Measurements from ENCODE around the gene COL20A1.

Gene COL20A1

DNA sequence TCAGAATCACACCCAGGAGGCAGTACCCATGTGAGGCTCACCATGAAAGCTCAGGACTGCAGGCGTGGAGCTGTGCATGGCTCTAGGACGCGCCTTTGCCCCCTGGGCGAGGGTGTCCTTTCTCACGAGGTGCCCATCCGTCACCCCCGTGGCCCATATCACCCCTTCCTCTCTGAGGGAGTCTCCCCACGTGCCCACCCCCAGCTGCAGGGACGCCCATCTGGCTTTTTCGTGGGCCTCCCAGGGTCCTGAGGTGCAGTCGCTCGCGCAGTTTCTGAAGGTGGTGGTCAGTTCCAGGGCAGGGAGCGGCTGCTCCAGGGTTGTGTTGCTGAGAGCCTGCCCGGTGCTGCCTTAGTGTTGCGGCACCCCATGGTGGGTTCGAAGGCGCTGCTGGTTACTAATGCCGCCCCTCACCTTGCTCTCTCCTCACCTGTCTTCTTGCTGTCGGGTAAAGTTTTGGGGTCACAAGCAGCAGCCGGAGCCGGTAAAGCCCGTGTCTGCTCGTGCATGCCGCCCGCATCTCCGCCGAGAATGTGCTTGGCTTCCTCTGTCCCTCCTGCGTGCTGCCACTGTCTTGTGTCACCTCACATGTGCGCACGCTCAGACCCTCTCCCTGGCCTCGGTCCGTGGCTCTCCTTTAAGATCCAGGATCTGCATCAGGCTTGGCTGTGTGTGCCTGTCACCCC, 9.4 kb upstream of the COL20A1 start:
- H3K9ac ChIP-seq (ENCODE audit: low read length), result no peak overlapping the region
- no peaks in the 10 kb centered on the region for H3K9me3 ChIP-seq (ENCODE audit: control insufficient read depth, low read length)
- no peak overlapping the region for H3K4me3 ChIP-seq (ENCODE audit: low read length)
- H3K4me1 ChIP-seq (ENCODE audit: control insufficient read depth, insufficient read depth, low read length), result no peaks in the 10 kb centered on the region
- H3K36me3 ChIP-seq (ENCODE audit: control insufficient read depth, insufficient read depth, low read length), result no peaks in the 10 kb centered on the region
- no peaks in the 10 kb centered on the region for H3K27me3 ChIP-seq (ENCODE audit: control insufficient read depth, insufficient read depth, low read length)

DNA sequence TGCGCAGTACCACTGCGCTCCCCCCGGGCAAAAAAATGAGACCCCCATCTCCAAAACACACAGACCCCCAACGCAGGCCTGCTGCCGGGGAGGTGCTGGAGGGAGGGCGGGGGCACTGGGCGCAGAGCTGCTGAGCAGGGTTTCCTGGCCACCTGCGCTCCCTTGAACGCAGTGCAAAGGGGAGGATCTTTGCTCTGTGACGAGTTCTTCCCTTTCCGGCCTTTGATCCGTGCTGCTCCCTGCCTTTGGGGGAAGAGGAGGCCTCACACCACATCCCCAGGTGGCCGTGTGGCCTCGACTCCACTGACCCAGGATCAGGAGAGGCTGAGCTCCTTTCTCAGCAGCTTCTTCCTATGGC, 8.9 kb upstream of the COL20A1 start:
- Histone ChIP-seq H3K9ac (ENCODE audit: low read length) (no peak overlapping the region), H3K36me3 (ENCODE audit: control insufficient read depth, insufficient read depth, low read length) (no peaks in the 10 kb centered on the region), H3K9me3 (ENCODE audit: control insufficient read depth, low read length) (no peaks in the 10 kb centered on the region), H3K4me1 (ENCODE audit: control insufficient read depth, insufficient read depth, low read length) (no peaks in the 10 kb centered on the region), H3K4me3 (ENCODE audit: low read length) (no peak overlapping the region), H3K27me3 (ENCODE audit: control insufficient read depth, insufficient read depth, low read length) (no peaks in the 10 kb centered on the region)

DNA sequence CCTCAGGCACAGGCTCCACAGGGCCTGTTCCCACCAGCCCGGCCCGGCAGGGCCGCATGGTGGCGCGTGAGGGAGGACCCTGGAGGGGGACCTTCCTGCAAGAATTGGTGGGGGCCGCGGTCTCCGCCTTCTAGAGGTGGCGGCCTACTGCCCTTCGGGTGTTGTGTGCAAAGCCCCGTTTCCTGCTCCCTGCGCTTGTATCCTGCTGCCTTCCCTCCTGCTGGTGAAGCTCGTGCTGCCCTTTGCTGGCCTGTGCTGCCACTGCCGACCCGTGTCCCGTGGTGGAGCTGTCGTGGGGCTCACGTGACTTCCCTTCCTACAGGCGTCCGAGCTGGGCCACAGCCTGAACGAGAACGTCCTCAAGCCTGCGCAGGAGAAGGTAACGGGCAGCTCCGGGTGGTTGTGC, 8.4 kb upstream of the COL20A1 start:
- Histone ChIP-seq H3K36me3 (ENCODE audit: control insufficient read depth, insufficient read depth, low read length) (no peaks in the 10 kb centered on the region), H3K4me3 (ENCODE audit: low read length) (no peak overlapping the region), H3K4me1 (ENCODE audit: control insufficient read depth, insufficient read depth, low read length) (no peaks in the 10 kb centered on the region), H3K9ac (ENCODE audit: low read length) (no peak overlapping the region), H3K27me3 (ENCODE audit: control insufficient read depth, insufficient read depth, low read length) (no peaks in the 10 kb centered on the region), H3K9me3 (ENCODE audit: control insufficient read depth, low read length) (no peaks in the 10 kb centered on the region)

DNA sequence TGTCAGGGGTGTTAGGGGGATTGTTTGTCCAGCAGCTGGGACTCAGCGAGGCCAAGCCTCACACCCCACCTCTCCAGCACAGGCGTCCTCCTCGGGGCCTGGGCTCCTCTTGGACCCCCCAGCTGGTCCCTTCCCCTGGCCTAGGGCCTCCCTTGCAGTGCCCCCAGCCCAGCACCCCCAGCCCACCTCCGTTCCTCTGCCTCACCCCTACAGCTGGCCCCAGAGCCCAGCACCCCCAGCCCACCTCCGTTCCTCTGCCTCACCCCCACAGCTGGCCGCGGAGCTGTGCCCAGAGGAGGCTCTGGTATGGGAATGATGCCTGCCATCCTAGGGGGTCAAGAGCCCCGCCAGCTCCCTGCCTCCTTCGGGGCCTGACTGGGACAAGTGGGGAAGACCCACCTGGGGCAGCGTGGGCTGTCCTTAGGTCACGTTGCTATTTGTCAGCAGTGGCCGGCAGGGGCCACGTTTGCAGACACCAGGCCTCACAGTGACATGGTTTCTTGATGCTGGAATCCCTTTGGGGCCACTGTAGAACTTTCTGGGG, 7.9 kb upstream of the COL20A1 start:
- Histone ChIP-seq H3K36me3 (ENCODE audit: control insufficient read depth, insufficient read depth, low read length) (no peaks in the 10 kb centered on the region), H3K9ac (ENCODE audit: low read length) (no peak overlapping the region), H3K4me3 (ENCODE audit: low read length) (no peak overlapping the region), H3K4me1 (ENCODE audit: control insufficient read depth, insufficient read depth, low read length) (no peaks in the 10 kb centered on the region), H3K9me3 (ENCODE audit: control insufficient read depth, low read length) (no peaks in the 10 kb centered on the region), H3K27me3 (ENCODE audit: control insufficient read depth, insufficient read depth, low read length) (no peaks in the 10 kb centered on the region)

DNA sequence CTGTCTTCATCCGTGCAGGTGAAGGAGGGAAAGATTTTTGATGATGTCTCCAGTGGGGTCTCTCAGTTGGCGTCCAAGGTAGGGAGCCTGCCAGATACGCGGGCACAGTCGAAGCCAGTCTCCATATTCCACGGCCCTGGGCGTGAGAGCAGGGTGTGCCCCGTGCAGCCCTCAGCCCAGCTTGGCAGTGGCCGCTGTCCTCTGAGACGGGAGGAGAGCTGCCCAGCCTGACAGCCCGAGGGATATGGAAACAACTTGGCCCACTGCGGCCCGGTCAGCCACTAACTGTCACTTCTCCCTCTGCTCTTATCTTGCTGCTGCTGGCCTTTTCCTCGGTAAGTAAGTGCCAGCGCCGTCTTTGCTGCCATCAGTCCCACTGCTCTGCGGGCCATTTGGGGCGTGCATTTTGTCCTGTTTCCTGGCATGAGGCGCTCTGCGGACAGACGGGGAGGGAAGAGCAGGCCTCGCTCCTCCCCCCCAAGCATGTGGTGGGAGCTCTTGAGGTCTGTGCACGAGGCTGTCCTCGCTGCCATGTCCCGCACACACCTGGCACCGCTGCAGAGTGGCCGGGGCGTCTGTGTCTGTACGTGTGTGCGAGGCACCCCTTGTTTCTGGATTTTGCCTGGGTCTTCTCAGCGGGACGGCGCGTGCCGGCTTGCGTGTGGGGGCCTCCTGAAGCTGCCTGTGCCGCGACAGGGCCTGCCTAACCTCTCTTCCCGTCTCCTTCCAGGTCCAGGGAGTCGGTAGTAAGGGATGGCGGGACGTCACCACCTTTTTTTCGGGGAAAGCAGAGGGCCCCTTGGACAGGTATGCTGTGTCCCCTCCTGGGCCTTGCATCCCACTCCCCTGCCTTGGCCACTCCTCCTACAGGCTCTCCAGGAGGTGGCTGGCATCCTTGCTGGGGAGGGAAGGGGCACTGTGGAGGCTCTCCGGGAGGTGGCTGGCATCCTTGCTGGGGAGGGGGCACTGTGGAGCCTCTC, 7.1 kb upstream of the COL20A1 start:
- Histone ChIP-seq H3K4me1 (ENCODE audit: control insufficient read depth, insufficient read depth, low read length) (peaks cover 4% of the 10 kb centered on the region), H3K9me3 (ENCODE audit: control insufficient read depth, low read length) (no peaks in the 10 kb centered on the region), H3K27me3 (ENCODE audit: control insufficient read depth, insufficient read depth, low read length) (no peaks in the 10 kb centered on the region), H3K9ac (ENCODE audit: low read length) (no peak overlapping the region), H3K4me3 (ENCODE audit: low read length) (no peak overlapping the region), H3K36me3 (ENCODE audit: control insufficient read depth, insufficient read depth, low read length) (no peaks in the 10 kb centered on the region)

DNA sequence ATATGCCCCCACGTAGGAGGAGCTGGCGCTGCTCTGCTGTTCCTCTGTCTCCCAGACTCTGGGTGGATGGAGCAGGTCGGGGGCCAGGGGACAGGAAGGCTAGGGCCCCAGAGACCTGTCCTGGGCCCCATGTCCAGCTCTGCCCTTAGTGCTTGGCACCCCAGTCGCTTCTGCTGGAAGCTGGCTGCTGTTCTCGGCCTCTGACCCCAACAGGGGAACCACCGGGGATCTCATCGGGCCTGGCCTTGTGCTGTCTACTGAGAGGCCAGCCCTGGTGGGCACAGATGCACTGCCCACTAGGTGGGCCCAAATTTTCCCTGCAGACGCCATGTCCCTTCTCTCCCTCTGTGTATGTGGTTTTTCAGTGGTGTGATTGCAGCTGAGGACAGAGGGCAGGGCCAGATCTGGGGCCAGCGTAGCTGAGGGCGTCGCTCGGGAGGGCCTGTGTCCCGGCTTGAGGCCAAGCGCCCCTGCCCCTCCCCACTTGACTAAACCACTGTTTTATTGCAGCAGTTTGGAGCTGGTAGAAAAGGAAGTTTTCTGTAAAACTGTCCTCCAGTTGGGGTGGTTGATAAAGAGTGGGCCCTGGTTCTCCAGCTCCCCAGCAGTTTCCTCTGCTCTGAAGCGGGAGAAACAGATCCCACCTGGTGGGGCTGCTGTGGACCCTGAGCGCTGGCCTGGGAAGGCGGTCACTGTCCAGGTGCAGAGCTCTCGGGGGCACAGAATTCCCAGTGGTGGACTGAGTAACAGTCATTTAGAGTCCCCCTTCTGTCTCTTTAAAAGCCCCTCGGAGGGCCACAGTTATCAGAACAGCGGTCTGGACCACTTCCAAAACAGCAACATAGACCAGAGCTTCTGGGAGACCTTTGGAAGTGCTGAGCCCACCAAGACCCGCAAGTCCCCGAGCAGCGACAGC, 5.9 kb upstream of the COL20A1 start:
- Histone ChIP-seq H3K4me1 (ENCODE audit: control insufficient read depth, insufficient read depth, low read length) (peaks cover 7% of the 10 kb centered on the region), H3K9ac (ENCODE audit: low read length) (no peak overlapping the region), H3K9me3 (ENCODE audit: control insufficient read depth, low read length) (no peaks in the 10 kb centered on the region), H3K4me3 (ENCODE audit: low read length) (no peak overlapping the region), H3K27me3 (ENCODE audit: control insufficient read depth, insufficient read depth, low read length) (no peaks in the 10 kb centered on the region), H3K36me3 (ENCODE audit: control insufficient read depth, insufficient read depth, low read length) (no peaks in the 10 kb centered on the region)

DNA sequence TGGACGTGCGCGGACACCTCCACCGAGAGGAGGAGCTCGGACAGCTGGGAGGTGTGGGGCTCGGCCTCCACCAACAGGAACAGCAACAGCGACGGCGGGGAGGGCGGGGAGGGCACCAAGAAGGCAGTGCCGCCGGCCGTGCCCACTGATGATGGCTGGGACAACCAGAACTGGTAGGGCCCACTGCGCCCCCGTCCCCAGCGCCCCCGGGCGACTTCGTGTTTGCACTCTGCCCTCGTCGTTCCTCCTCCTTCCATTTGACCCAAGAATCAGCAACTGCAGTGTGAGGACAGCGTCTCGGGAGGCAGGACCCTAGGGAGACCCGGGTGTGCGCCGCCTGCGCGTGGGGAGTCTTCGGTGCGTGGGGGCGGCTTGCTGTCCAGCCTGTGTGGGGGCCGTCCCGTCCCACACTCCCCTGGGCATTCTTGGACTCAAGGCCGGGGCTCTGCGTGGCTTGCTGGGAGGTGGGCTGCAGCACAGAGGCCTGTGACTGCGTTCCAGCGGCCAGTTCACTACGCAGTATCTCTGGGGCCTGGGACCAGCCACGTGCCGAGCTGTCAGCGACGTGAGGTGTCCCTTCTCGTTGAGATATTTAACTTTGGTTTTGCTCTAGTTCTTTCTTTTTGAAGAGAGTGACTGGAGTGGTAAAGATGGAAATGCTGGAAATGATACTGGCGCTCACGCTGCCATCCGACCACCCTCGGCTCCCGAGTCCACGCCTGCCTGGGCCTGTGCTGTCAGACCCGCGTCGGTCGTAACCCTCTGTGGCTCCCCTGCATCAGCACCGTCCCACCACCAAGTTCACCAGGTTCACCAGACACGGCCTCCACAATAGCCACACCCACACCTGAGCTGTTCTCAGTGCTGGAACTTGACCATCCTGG, 5.0 kb upstream of the COL20A1 start:
- Histone ChIP-seq H3K36me3 (ENCODE audit: control insufficient read depth, insufficient read depth, low read length) (no peaks in the 10 kb centered on the region), H3K9ac (ENCODE audit: low read length) (no peak overlapping the region), H3K27me3 (ENCODE audit: control insufficient read depth, insufficient read depth, low read length) (peaks cover 2% of the 10 kb centered on the region), H3K4me3 (ENCODE audit: low read length) (no peak overlapping the region), H3K9me3 (ENCODE audit: control insufficient read depth, low read length) (no peaks in the 10 kb centered on the region), H3K4me1 (ENCODE audit: control insufficient read depth, insufficient read depth, low read length) (peaks cover 7% of the 10 kb centered on the region)

DNA sequence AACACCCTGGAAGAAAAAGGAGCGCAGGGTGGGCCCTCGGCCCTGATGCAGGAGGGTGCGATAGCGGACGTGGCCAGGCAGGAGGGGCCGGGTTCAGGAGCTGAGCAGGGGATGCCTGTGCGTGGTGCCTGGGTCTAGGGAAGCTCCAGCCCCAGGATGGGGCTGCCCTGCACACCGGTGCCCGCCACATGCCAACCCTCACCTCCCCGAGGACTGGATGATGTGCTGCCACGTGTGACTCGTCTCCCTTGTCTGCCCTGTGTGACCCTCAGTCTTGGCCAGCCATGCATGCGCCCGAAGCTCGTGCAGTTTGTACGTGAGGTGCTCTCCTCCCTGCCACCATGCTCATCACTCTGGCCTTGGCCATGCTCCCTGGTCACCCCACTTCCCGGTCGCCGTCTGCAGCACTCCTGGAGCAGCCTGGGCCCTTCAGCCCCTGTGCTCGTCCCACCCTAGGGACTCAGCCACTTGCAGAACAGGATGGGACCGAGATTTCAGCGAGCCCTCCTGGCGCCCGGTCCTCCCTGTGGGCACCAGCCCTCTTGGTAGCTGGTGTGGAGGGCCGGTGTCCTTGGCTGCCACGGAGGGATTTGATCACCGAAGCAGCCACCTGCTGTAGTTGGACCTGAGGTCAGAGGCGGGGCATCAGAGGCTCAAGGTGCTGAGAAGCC, 4.3 kb upstream of the COL20A1 start:
- Histone ChIP-seq H3K9ac (ENCODE audit: low read length) (no peak overlapping the region), H3K36me3 (ENCODE audit: control insufficient read depth, insufficient read depth, low read length) (no peaks in the 10 kb centered on the region), H3K4me1 (ENCODE audit: control insufficient read depth, insufficient read depth, low read length) (peaks cover 7% of the 10 kb centered on the region), H3K27me3 (ENCODE audit: control insufficient read depth, insufficient read depth, low read length) (peaks cover 6% of the 10 kb centered on the region), H3K9me3 (ENCODE audit: control insufficient read depth, low read length) (no peaks in the 10 kb centered on the region), H3K4me3 (ENCODE audit: low read length) (no peak overlapping the region)

DNA sequence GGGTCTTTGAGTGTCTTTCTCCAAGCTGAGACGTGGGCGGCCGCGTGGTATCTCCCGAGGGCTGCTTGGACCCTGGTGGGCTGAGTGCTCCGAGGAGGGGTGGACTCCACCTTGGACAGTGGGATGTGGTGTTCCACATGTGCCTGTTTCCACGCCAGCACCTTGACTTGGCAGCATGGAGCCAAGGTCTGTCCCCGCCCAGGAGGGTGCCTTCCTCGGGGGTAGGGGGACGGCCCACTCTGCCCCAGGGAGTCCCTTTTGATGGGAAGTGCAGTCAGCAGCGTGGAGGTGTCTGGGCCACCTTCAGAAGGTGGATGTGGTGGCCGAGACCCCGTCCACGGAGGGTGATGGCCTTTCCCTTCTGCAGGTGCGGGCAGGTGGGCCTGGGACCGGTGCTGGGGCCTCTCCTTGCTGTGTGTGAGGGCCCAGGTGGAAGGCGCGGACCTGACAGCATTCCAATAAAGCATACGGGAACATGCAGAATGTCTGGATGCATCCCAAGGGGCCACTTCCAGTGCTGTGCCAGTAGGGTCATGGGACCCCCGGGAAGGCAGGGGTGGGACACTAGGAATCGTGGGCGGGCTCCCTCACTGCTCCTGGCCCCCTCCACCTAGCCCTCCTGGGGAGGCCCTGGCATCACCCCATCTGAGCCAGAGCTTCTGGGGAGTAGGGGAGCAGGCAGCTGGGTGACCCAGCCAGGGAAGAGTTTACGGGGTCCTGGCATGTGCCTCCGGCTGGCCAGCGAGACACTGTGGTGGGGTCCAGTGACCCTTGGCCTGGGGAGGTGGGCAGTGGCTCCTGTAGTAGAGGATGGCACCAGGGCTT, 3.5 kb upstream of the COL20A1 start:
- Histone ChIP-seq H3K4me1 (ENCODE audit: control insufficient read depth, insufficient read depth, low read length) (peaks cover 7% of the 10 kb centered on the region), H3K9ac (ENCODE audit: low read length) (no peak overlapping the region), H3K4me3 (ENCODE audit: low read length) (no peak overlapping the region), H3K36me3 (ENCODE audit: control insufficient read depth, insufficient read depth, low read length) (no peaks in the 10 kb centered on the region), H3K9me3 (ENCODE audit: control insufficient read depth, low read length) (no peaks in the 10 kb centered on the region), H3K27me3 (ENCODE audit: control insufficient read depth, insufficient read depth, low read length) (peaks cover 10% of the 10 kb centered on the region)

DNA sequence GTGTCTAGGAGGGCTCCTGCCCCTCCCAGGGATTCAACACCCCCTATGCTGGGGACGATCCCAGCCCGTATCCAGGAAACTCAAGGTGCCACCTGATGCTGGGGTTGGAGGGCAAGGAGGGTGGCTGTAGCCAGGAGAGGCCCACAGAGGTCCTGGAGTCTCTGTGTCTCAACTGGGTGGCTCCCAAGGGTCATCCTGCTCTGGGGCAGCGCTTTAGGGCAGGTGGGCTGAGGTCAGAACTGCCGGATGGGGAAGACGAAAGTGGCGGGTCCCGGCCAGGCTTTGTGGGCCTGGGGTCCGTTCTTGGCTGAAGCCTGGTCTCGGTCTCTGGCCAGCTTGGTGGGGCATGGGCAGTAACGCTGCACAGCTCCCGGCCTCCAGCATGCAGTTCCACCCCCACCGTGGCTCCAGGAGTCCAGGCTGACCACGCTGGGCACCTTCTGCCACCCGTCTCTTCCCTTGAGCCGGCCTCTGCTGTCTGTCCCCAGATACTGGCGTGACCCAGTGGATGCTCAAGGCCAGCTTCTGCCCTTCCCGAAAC, 2.8 kb upstream of the COL20A1 start:
- H3K9ac ChIP-seq (ENCODE audit: low read length), result no peak overlapping the region
- no peaks in the 10 kb centered on the region for H3K9me3 ChIP-seq (ENCODE audit: control insufficient read depth, low read length)
- no peak overlapping the region for H3K4me3 ChIP-seq (ENCODE audit: low read length)
- no peaks in the 10 kb centered on the region for H3K36me3 ChIP-seq (ENCODE audit: control insufficient read depth, insufficient read depth, low read length)
- H3K4me1 ChIP-seq (ENCODE audit: control insufficient read depth, insufficient read depth, low read length), result peaks cover 7% of the 10 kb centered on the region
- H3K27me3 ChIP-seq (ENCODE audit: control insufficient read depth, insufficient read depth, low read length), result peaks cover 17% of the 10 kb centered on the region
